Measurements from ENCODE around the gene CAMK1.

CAMK1 gene

DNA sequence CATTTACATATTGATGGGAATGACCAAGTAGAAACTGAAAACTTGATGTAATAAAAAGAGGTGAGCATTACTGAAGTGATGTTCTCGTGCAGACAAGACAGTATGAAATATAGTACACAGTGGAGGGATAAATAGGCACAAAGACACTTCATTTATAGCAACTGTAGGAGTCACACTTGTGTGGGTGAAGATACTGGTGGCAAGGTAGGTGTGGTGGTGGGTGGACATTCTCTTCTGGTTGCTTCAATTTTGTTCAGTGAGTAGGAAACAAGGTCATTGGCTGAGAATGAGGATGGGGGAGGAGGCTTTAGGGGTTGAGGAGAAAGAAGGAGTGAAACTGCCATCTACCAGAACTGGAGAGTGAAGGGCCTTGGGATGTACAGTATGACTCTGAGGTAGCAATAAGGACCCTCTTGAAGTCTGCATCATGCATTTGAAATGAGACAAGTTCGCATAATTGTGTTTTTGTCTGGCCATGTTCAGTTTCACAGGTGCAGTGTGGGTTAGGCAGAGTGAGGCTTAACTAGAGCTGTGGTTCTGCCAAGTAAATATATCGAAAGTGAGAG lies 59.5 kb downstream of the CAMK1 start:
- DNase-seq (ENCODE audit: low read depth), result no peak

Measured in fibroblast of gingiva (primary cell).